ENCODE results near the gene DDI2.

DDI2 gene

GRCh38 chr1:15636436-15636835 is 19.2 kb downstream of the DDI2 start:
- no peaks in the 10 kb centered on the region for H3K79me2 ChIP-seq (ENCODE audit: insufficient read depth, low read length)
- no peak overlapping the region for H3K4me2 ChIP-seq (ENCODE audit: insufficient read depth, low read length)
- TF ChIP-seq EZH2 (IDR thresholded peaks at IDR 0.05; ENCODE audit: borderline replicate concordance, low read depth, low read length, severe bottlenecking) (no peak), CTCF (IDR thresholded peaks at IDR 0.05; ENCODE audit: borderline replicate concordance, extremely low read depth, low read length, poor library complexity, severe bottlenecking) (no peak)
- no peaks in the 10 kb centered on the region for H3K4me1 ChIP-seq (ENCODE audit: insufficient read depth, low read length)
- no peak overlapping the region for H2AFZ ChIP-seq (ENCODE audit: low read depth, low read length)
- no peak overlapping the region for H3K27ac ChIP-seq (ENCODE audit: low read length)
- no peak overlapping the region for H3K9ac ChIP-seq (ENCODE audit: low read depth, low read length)
- H3K27me3 ChIP-seq (ENCODE audit: insufficient read depth, low read length, poor library complexity): no peaks in the 10 kb centered on the region
- H3K36me3 ChIP-seq (ENCODE audit: insufficient read depth, low read length): peaks cover 99% of the 10 kb centered on the region
- no peak for DNase-seq
- no peaks in the 10 kb centered on the region for H3K9me3 ChIP-seq (ENCODE audit: insufficient read depth, low read length, severe bottlenecking)
- no peak overlapping the region for H3K4me3 ChIP-seq (ENCODE audit: low read depth in 1 of 2, low read length in 2 of 2)
- ATAC-seq (ENCODE audit: insufficient read depth, low read depth): no peak
- no peaks in the 10 kb centered on the region for H4K20me1 ChIP-seq (ENCODE audit: insufficient read depth, low read length)

GRCh38 chr1:15637826-15638225 is 20.6 kb downstream of the DDI2 start:
- H3K4me2 ChIP-seq (ENCODE audit: insufficient read depth, low read length): no peak overlapping the region
- no peak overlapping the region for H2AFZ ChIP-seq (ENCODE audit: low read depth, low read length)
- no peaks in the 10 kb centered on the region for H4K20me1 ChIP-seq (ENCODE audit: insufficient read depth, low read length)
- no peaks in the 10 kb centered on the region for H3K79me2 ChIP-seq (ENCODE audit: insufficient read depth, low read length)
- no peak for TF ChIP-seq CTCF (IDR thresholded peaks at IDR 0.05; ENCODE audit: borderline replicate concordance, extremely low read depth, low read length, poor library complexity, severe bottlenecking)
- no peak for TF ChIP-seq EZH2 (IDR thresholded peaks at IDR 0.05; ENCODE audit: borderline replicate concordance, low read depth, low read length, severe bottlenecking)
- peaks cover 94% of the 10 kb centered on the region for H3K36me3 ChIP-seq (ENCODE audit: insufficient read depth, low read length)
- ATAC-seq (ENCODE audit: insufficient read depth, low read depth): no peak
- H3K9me3 ChIP-seq (ENCODE audit: insufficient read depth, low read length, severe bottlenecking): no peaks in the 10 kb centered on the region
- no peak for DNase-seq
- no peaks in the 10 kb centered on the region for H3K4me1 ChIP-seq (ENCODE audit: insufficient read depth, low read length)
- H3K27ac ChIP-seq (ENCODE audit: low read length): no peak overlapping the region
- H3K9ac ChIP-seq (ENCODE audit: low read depth, low read length): no peak overlapping the region
- no peak overlapping the region for H3K4me3 ChIP-seq (ENCODE audit: low read depth in 1 of 2, low read length in 2 of 2)
- H3K27me3 ChIP-seq (ENCODE audit: insufficient read depth, low read length, poor library complexity): no peaks in the 10 kb centered on the region

- TF ChIP-seq EZH2 (IDR thresholded peaks at IDR 0.05; ENCODE audit: borderline replicate concordance, low read depth, low read length, severe bottlenecking) (no peak), CTCF (IDR thresholded peaks at IDR 0.05; ENCODE audit: borderline replicate concordance, extremely low read depth, low read length, poor library complexity, severe bottlenecking) (no peak)
- Histone ChIP-seq H3K4me2 (ENCODE audit: insufficient read depth, low read length) (no peak overlapping the region), H3K9ac (ENCODE audit: low read depth, low read length) (no peak overlapping the region), H3K4me1 (ENCODE audit: insufficient read depth, low read length) (no peaks in the 10 kb centered on the region), H3K36me3 (ENCODE audit: insufficient read depth, low read length) (peaks cover 93% of the 10 kb centered on the region), H3K79me2 (ENCODE audit: insufficient read depth, low read length) (no peaks in the 10 kb centered on the region), H3K27me3 (ENCODE audit: insufficient read depth, low read length, poor library complexity) (no peaks in the 10 kb centered on the region), H3K4me3 (ENCODE audit: low read depth in 1 of 2, low read length in 2 of 2) (no peak overlapping the region), H4K20me1 (ENCODE audit: insufficient read depth, low read length) (no peaks in the 10 kb centered on the region), H2AFZ (ENCODE audit: low read depth, low read length) (no peak overlapping the region), H3K27ac (ENCODE audit: low read length) (no peak overlapping the region), H3K9me3 (ENCODE audit: insufficient read depth, low read length, severe bottlenecking) (no peaks in the 10 kb centered on the region)
- ATAC-seq (ENCODE audit: insufficient read depth, low read depth) (no peak), DNase-seq (no peak)
These were observed 22.0 kb downstream of the DDI2 start for GRCh38 chr1:15639262-15639661.

GRCh38 chr1:15639931-15640330 is 22.7 kb downstream of the DDI2 start:
- H4K20me1 ChIP-seq (ENCODE audit: insufficient read depth, low read length): no peaks in the 10 kb centered on the region
- H3K36me3 ChIP-seq (ENCODE audit: insufficient read depth, low read length): peaks cover 89% of the 10 kb centered on the region
- H3K9ac ChIP-seq (ENCODE audit: low read depth, low read length): no peak overlapping the region
- no peak overlapping the region for H2AFZ ChIP-seq (ENCODE audit: low read depth, low read length)
- ATAC-seq (ENCODE audit: insufficient read depth, low read depth) (no peak), DNase-seq (no peak)
- no peak overlapping the region for H3K4me2 ChIP-seq (ENCODE audit: insufficient read depth, low read length)
- no peaks in the 10 kb centered on the region for H3K27me3 ChIP-seq (ENCODE audit: insufficient read depth, low read length, poor library complexity)
- no peak overlapping the region for H3K4me3 ChIP-seq (ENCODE audit: low read depth in 1 of 2, low read length in 2 of 2)
- H3K4me1 ChIP-seq (ENCODE audit: insufficient read depth, low read length): no peaks in the 10 kb centered on the region
- H3K27ac ChIP-seq (ENCODE audit: low read length): no peak overlapping the region
- no peaks in the 10 kb centered on the region for H3K9me3 ChIP-seq (ENCODE audit: insufficient read depth, low read length, severe bottlenecking)
- no peak for TF ChIP-seq EZH2 (IDR thresholded peaks at IDR 0.05; ENCODE audit: borderline replicate concordance, low read depth, low read length, severe bottlenecking)
- TF ChIP-seq CTCF (IDR thresholded peaks at IDR 0.05; ENCODE audit: borderline replicate concordance, extremely low read depth, low read length, poor library complexity, severe bottlenecking): no peak
- H3K79me2 ChIP-seq (ENCODE audit: insufficient read depth, low read length): no peaks in the 10 kb centered on the region
